ENCODE data around the gene ELMO1. TPM values are rescaled to one million over a fixed set of nuclear protein-coding genes. Genes with fewer than 3 reads are reported as not detected.
A peak's percentile ranks its signal among the peaks of the same experiment; 100 is the strongest.

The ELMO1 gene
- total and polyA plus RNA-seq, 4 donors = 6.7 to 51.5 (median 14.8) TPM

- Histone ChIP-seq H3K4me1 (ENCODE audit: control insufficient read depth in 4 of 4, insufficient read depth in 4 of 4, low read length in 3 of 4) (no peaks in the 10 kb centered on the region), H3K27me3 (ENCODE audit: control insufficient read depth in 4 of 4, insufficient read depth in 4 of 4, low read length in 3 of 4) (no peaks in the 10 kb centered on the region), H3K27ac (ENCODE audit: low read depth in 1 of 2, low read length in 2 of 2) (peak overlapping the region in 1 of 2 donors; percentile 27), H3K9me3 (ENCODE audit: control insufficient read depth in 4 of 4, low read length in 3 of 4) (no peaks in the 10 kb centered on the region), H3K9ac (ENCODE audit: low read depth in 1 of 2, low read length in 2 of 2) (no peak overlapping the region), H3K36me3 (ENCODE audit: control insufficient read depth in 4 of 4, insufficient read depth in 3 of 4, low read depth in 1 of 4, low read length in 3 of 4) (peaks cover 0 to 8% (median 3%) of the 10 kb centered on the region in 4 donors), H3K4me3 (ENCODE audit: low read depth in 1 of 3, low read length in 3 of 3) (no peak overlapping the region)
- TF ChIP-seq HNF4A (conservative IDR thresholded peaks at IDR 0.05) (peak in 1 of 2 donors; percentile 37), ZBTB33 (IDR thresholded peaks at IDR 0.05) (no peak), NR2F2 (IDR thresholded peaks at IDR 0.05) (peak; percentile 39), RXRA (IDR thresholded peaks at IDR 0.05) (peak in 1 of 2 donors; percentile 49)
- 83% methylated on average over 4 of the region's 4 CpGs for WGBS
- DNase-seq (ENCODE audit: low spot score) = no peak
Measured at GRCh38 chr7:37128327-37129034, 320.2 kb downstream of the ELMO1 start.

- no peak overlapping the region for H3K9ac ChIP-seq (ENCODE audit: low read depth in 1 of 2, low read length in 2 of 2)
- no peak overlapping the region for H3K27ac ChIP-seq (ENCODE audit: low read depth in 1 of 2, low read length in 2 of 2)
- H3K4me3 ChIP-seq (ENCODE audit: low read depth in 1 of 3, low read length in 3 of 3) = no peak overlapping the region
- H3K9me3 ChIP-seq (ENCODE audit: control insufficient read depth in 4 of 4, low read length in 3 of 4) = no peaks in the 10 kb centered on the region
- TF ChIP-seq HNF4G (IDR thresholded peaks at IDR 0.05) (no peak), RAD21 (IDR thresholded peaks at IDR 0.05) (no peak), ATF3 (IDR thresholded peaks at IDR 0.05) (no peak), NR2F2 (IDR thresholded peaks at IDR 0.05) (no peak), FOXA2 (IDR thresholded peaks at IDR 0.05) (no peak), SP1 (IDR thresholded peaks at IDR 0.05) (no peak), TAF1 (conservative IDR thresholded peaks at IDR 0.05) (no peak), YY1 (IDR thresholded peaks at IDR 0.05) (no peak), ZBTB33 (IDR thresholded peaks at IDR 0.05) (no peak), JUND (IDR thresholded peaks at IDR 0.05) (no peak), RXRA (IDR thresholded peaks at IDR 0.05) (no peak)
- 97% methylated on average over 2 of the region's 2 CpGs for WGBS
- DNase-seq (ENCODE audit: low spot score) = no peak
- no peaks in the 10 kb centered on the region for H3K4me1 ChIP-seq (ENCODE audit: control insufficient read depth in 4 of 4, insufficient read depth in 4 of 4, low read length in 3 of 4)
- no peaks in the 10 kb centered on the region for H3K27me3 ChIP-seq (ENCODE audit: control insufficient read depth in 4 of 4, insufficient read depth in 4 of 4, low read length in 3 of 4)
- H3K36me3 ChIP-seq (ENCODE audit: control insufficient read depth in 4 of 4, insufficient read depth in 3 of 4, low read depth in 1 of 4, low read length in 3 of 4) = peaks cover 0 to 3% (median 0%) of the 10 kb centered on the region in 4 donors
Measured at GRCh38 chr7:37119296-37119860, 329.3 kb downstream of the ELMO1 start.

- no peaks in the 10 kb centered on the region for H3K27me3 ChIP-seq (ENCODE audit: control insufficient read depth in 4 of 4, insufficient read depth in 4 of 4, low read length in 3 of 4)
- H3K4me1 ChIP-seq (ENCODE audit: control insufficient read depth in 4 of 4, insufficient read depth in 4 of 4, low read length in 3 of 4) = no peaks in the 10 kb centered on the region
- no peaks in the 10 kb centered on the region for H3K9me3 ChIP-seq (ENCODE audit: control insufficient read depth in 4 of 4, low read length in 3 of 4)
- H3K4me3 ChIP-seq (ENCODE audit: low read depth in 1 of 3, low read length in 3 of 3) = no peak overlapping the region
- DNase-seq (ENCODE audit: low spot score) = no peak
- no peak overlapping the region for H3K27ac ChIP-seq (ENCODE audit: low read depth in 1 of 2, low read length in 2 of 2)
- peaks cover 0 to 3% (median 0%) of the 10 kb centered on the region in 4 donors for H3K36me3 ChIP-seq (ENCODE audit: control insufficient read depth in 4 of 4, insufficient read depth in 3 of 4, low read depth in 1 of 4, low read length in 3 of 4)
- H3K9ac ChIP-seq (ENCODE audit: low read depth in 1 of 2, low read length in 2 of 2) = no peak overlapping the region
- 96% methylated on average over 6 of the region's 6 CpGs for WGBS
- no peak for TF ChIP-seq REST (IDR thresholded peaks at IDR 0.05)
- TF ChIP-seq MAX (IDR thresholded peaks at IDR 0.05) = no peak
- no peak for TF ChIP-seq TAF1 (conservative IDR thresholded peaks at IDR 0.05)
- TF ChIP-seq SP1 (IDR thresholded peaks at IDR 0.05) = no peak
- no peak for TF ChIP-seq ZBTB33 (IDR thresholded peaks at IDR 0.05)
- TF ChIP-seq YY1 (IDR thresholded peaks at IDR 0.05) = no peak
Measured at GRCh38 chr7:37118004-37118403, 330.7 kb downstream of the ELMO1 start.

All from liver (tissue), 9 donors.